Liver (tissue), 9 donors: Measurements from ENCODE around the gene TADA3. TPM values are rescaled to one million over a fixed set of nuclear protein-coding genes. Genes with fewer than 3 reads are reported as not detected.

Experiments used
- DNase-seq: peaks from one replicate; pipeline ENCODE4 v3.0.0-alpha.2; 2017; ENCODE audit warnings: low spot score
- H3K27ac ChIP-seq, 2 donors: one replicate each; pipeline ENCODE4 v1.7.0; 2013; ENCODE audit warnings: inconsistent platforms in 2 of 2, low read length in 2 of 2, control low read depth in 1 of 2, low read depth in 1 of 2, mild to moderate bottlenecking in 1 of 2
- H3K27me3 ChIP-seq, 4 donors: one replicate each; pipeline versions ENCODE4 v1.6.1 to v1.7.0; 2013; ENCODE audit warnings: low read length in 3 of 4, inconsistent platforms in 1 of 4, mild to moderate bottlenecking in 1 of 4, moderate library complexity in 1 of 4; ENCODE audit not compliant: control insufficient read depth in 4 of 4, insufficient read depth in 4 of 4
- H3K36me3 ChIP-seq, 4 donors: one replicate each; pipeline versions ENCODE4 v1.6.1 to v1.7.0; 2013; ENCODE audit warnings: low read length in 3 of 4, mild to moderate bottlenecking in 3 of 4, low read depth in 1 of 4, moderate library complexity in 1 of 4; ENCODE audit not compliant: control insufficient read depth in 4 of 4, insufficient read depth in 3 of 4
- H3K4me1 ChIP-seq, 4 donors: one replicate each; pipeline versions ENCODE4 v1.6.1 to v1.7.0; 2013; ENCODE audit warnings: low read length in 3 of 4, mild to moderate bottlenecking in 3 of 4, moderate library complexity in 1 of 4; ENCODE audit not compliant: control insufficient read depth in 4 of 4, insufficient read depth in 4 of 4
- H3K4me3 ChIP-seq, 3 donors: one replicate each; pipeline versions ENCODE4 v1.6.1 to v1.7.0; 2013; ENCODE audit warnings: low read length in 3 of 3, control low read depth in 1 of 3, low read depth in 1 of 3, mild to moderate bottlenecking in 1 of 3
- H3K9ac ChIP-seq, 2 donors: one replicate each; pipeline ENCODE4 v1.7.0; 2013; ENCODE audit warnings: low read length in 2 of 2, mild to moderate bottlenecking in 2 of 2, moderate library complexity in 2 of 2, control low read depth in 1 of 2, low read depth in 1 of 2
- H3K9me3 ChIP-seq, 4 donors: one replicate each; pipeline versions ENCODE4 v1.6.1 to v1.7.0; 2013; ENCODE audit warnings: low read length in 3 of 4; ENCODE audit not compliant: control insufficient read depth in 4 of 4
- EGR1 ChIP-seq, 2 donors: IDR thresholded peaks; 2 replicates each; pipeline ENCODE4 v1.6.1; 2016 to 2018; ENCODE audit warnings: antibody characterized with exemption in 2 of 2, low read depth in 2 of 2
- FOXA1 ChIP-seq: IDR thresholded peaks from 2 replicates; pipeline ENCODE4 v1.6.1; 2016; ENCODE audit warnings: antibody characterized with exemption
- FOXA2 ChIP-seq: IDR thresholded peaks from 2 replicates; pipeline ENCODE4 v1.6.1; 2016; ENCODE audit warnings: antibody characterized with exemption
- GABPA ChIP-seq, 2 donors: IDR thresholded peaks in 1 of 2; conservative IDR thresholded peaks in 1 of 2; 2 replicates each; pipeline ENCODE4 v1.6.1; 2016; ENCODE audit warnings: antibody characterized with exemption in 2 of 2, mild to moderate bottlenecking in 1 of 2, moderate library complexity in 1 of 2
- HNF4A ChIP-seq, 2 donors: conservative IDR thresholded peaks; 2 replicates each; pipeline ENCODE4 v1.6.1; 2016; ENCODE audit warnings: antibody characterized with exemption in 2 of 2, mild to moderate bottlenecking in 2 of 2
- HNF4G ChIP-seq: IDR thresholded peaks from 2 replicates; pipeline ENCODE4 v1.6.1; 2016; ENCODE audit warnings: antibody characterized with exemption
- JUND ChIP-seq, 2 donors: IDR thresholded peaks; 2 replicates each; pipeline ENCODE4 v1.6.1; 2016; ENCODE audit warnings: antibody characterized with exemption in 2 of 2
- NR2F2 ChIP-seq: IDR thresholded peaks from 2 replicates; pipeline ENCODE4 v1.6.1; 2016; ENCODE audit warnings: antibody characterized with exemption
- RAD21 ChIP-seq, 2 donors: IDR thresholded peaks; 2 replicates each; pipeline ENCODE4 v1.6.1; 2016; ENCODE audit warnings: antibody characterized with exemption in 2 of 2, mild to moderate bottlenecking in 2 of 2
- RXRA ChIP-seq, 2 donors: IDR thresholded peaks; 2 replicates each; pipeline ENCODE4 v1.6.1; 2017 to 2018; ENCODE audit warnings: antibody characterized with exemption in 2 of 2, mild to moderate bottlenecking in 1 of 2
- SP1 ChIP-seq: IDR thresholded peaks from 2 replicates; pipeline ENCODE4 v1.6.1; 2018; ENCODE audit warnings: antibody characterized with exemption, mild to moderate bottlenecking
- TAF1 ChIP-seq: conservative IDR thresholded peaks from 2 replicates; pipeline ENCODE4 v1.6.1; 2016; ENCODE audit warnings: antibody characterized with exemption, mild to moderate bottlenecking
- YY1 ChIP-seq: IDR thresholded peaks from 2 replicates; pipeline ENCODE4 v1.6.1; 2016; ENCODE audit warnings: antibody characterized with exemption, mild to moderate bottlenecking
- WGBS: extraction: QIAGEN DNeasy Blood & Tissue Kit; methylation state at CpG from one replicate; pipeline ENCODE4 v1.1.7; 2013; 5-methylcytosine and 5-hydroxymethylcytosine counted together
- polyA plus RNA-seq, 2 donors: library from polyadenylated mRNA; stranded (reverse) in 1 of 2; unstranded in 1 of 2; fragments of 200-250 nt in 1 of 2; fragments of >200 nt in 1 of 2; fragmentation: Nextera tagmentation in 1 of 2; extraction: Ambion mirVana in 1 of 2; gene quantifications; one replicate each; pipeline versions ENCODE4 v1.2.1 to v1.2.3, GENCODE V29; 2013 to 2015
- total RNA-seq, 2 donors: library from RNA; depleted of rRNA; stranded (reverse); fragments of >200 nt; gene quantifications; one replicate each; pipeline ENCODE4 v1.2.3, GENCODE V29; 2014
- TF ChIP-seq, protein P1 (sequence below): fragments of 150-350 bp; IDR thresholded peaks from 2 replicates; pipeline ENCODE4 v1.5.1; 2017; ENCODE audit warnings: improper control_type of control experiment, low read depth, low read length; ENCODE audit not compliant: missing input control
- TF ChIP-seq, protein P2 (sequence below): IDR thresholded peaks from 2 replicates; pipeline ENCODE4 v1.6.1; 2016; ENCODE audit warnings: antibody characterized with exemption
- TF ChIP-seq, protein P3 (sequence below): IDR thresholded peaks from 2 replicates; pipeline ENCODE4 v1.6.1; 2016; ENCODE audit warnings: antibody characterized with exemption
- TF ChIP-seq, protein P4 (sequence below): IDR thresholded peaks from 2 replicates; pipeline ENCODE4 v1.6.1; 2016; ENCODE audit warnings: antibody characterized with exemption, mild to moderate bottlenecking
- donor health status: healthy.
- donor health status: healthy.
- donor health status: healthy.
- donor health status: healthy.
- donor health status: healthy.

Gene TADA3
- total and polyA plus RNA-seq, 4 donors: 16.2 to 27.8 (median 21.5) TPM

DNA sequence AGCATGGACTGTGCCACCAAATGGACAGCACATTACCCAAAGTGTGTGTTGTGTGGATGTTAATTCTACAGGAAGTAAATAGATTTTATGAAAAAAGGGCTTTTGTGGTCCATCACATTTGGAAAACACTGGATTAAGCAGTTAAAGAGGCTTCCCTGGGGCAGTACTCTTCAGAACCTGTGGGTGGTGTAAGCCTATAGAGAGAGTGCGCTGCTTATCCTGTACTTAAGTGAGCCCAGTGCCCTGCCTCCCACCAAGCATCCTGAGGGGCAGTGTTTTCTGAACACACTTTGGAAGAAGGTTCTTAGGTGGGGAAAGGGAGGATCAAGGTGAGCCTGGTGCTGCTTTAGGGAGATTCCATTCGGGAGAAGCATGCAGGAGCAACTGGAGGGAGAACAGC is 28.7 kb upstream of the TADA3 start:
- H3K36me3 ChIP-seq: no peaks in the 10 kb centered on the region
- TF ChIP-seq RAD21 (IDR thresholded peaks at IDR 0.05): peak; percentile 36 to 42
- no peak for TF ChIP-seq TAF1
- TF ChIP-seq, protein P1, sequence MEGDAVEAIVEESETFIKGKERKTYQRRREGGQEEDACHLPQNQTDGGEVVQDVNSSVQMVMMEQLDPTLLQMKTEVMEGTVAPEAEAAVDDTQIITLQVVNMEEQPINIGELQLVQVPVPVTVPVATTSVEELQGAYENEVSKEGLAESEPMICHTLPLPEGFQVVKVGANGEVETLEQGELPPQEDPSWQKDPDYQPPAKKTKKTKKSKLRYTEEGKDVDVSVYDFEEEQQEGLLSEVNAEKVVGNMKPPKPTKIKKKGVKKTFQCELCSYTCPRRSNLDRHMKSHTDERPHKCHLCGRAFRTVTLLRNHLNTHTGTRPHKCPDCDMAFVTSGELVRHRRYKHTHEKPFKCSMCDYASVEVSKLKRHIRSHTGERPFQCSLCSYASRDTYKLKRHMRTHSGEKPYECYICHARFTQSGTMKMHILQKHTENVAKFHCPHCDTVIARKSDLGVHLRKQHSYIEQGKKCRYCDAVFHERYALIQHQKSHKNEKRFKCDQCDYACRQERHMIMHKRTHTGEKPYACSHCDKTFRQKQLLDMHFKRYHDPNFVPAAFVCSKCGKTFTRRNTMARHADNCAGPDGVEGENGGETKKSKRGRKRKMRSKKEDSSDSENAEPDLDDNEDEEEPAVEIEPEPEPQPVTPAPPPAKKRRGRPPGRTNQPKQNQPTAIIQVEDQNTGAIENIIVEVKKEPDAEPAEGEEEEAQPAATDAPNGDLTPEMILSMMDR: peak; percentile 33
- WGBS: 80% methylated on average over 2 of the region's 2 CpGs
- no peaks in the 10 kb centered on the region for H3K27me3 ChIP-seq
- H3K9me3 ChIP-seq: no peaks in the 10 kb centered on the region
- H3K27ac ChIP-seq: no peak overlapping the region
- DNase-seq: no peak
- no peak overlapping the region for H3K4me3 ChIP-seq
- H3K9ac ChIP-seq: no peak overlapping the region
- no peaks in the 10 kb centered on the region for H3K4me1 ChIP-seq

DNA sequence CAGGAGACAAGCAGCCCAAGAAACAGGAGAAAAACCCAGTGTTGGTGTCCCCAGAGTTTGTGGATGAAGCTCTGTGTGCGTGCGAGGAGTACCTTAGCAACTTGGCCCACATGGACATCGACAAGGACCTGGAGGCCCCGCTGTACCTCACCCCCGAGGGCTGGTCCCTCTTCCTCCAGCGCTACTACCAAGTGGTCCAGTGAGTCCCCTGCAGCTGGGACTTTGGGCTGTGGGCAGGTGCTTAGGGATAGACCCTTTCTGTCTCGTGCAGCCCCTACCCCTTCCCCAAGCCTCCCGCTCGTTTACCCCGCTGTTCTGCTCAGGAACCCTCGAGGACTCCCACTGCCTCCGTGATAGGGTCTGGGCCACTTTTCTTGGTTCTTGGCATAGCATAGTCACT is 28.3 kb upstream of the TADA3 start:
- Histone ChIP-seq H3K36me3 (no peaks in the 10 kb centered on the region), H3K27me3 (no peaks in the 10 kb centered on the region), H3K9me3 (no peaks in the 10 kb centered on the region), H3K4me3 (no peak overlapping the region), H3K4me1 (no peaks in the 10 kb centered on the region), H3K9ac (no peak overlapping the region), H3K27ac (no peak overlapping the region)
- no peak for DNase-seq
- WGBS: 94% methylated on average over 12 of the region's 12 CpGs
- TF ChIP-seq, protein P2, sequence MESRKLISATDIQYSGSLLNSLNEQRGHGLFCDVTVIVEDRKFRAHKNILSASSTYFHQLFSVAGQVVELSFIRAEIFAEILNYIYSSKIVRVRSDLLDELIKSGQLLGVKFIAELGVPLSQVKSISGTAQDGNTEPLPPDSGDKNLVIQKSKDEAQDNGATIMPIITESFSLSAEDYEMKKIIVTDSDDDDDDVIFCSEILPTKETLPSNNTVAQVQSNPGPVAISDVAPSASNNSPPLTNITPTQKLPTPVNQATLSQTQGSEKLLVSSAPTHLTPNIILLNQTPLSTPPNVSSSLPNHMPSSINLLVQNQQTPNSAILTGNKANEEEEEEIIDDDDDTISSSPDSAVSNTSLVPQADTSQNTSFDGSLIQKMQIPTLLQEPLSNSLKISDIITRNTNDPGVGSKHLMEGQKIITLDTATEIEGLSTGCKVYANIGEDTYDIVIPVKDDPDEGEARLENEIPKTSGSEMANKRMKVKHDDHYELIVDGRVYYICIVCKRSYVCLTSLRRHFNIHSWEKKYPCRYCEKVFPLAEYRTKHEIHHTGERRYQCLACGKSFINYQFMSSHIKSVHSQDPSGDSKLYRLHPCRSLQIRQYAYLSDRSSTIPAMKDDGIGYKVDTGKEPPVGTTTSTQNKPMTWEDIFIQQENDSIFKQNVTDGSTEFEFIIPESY: no peak
- TF ChIP-seq YY1 (no peak), TAF1 (no peak), HNF4A (conservative IDR thresholded peaks at IDR 0.05) (no peak), GABPA (IDR thresholded peaks at IDR 0.05 in 1 of 2, conservative IDR thresholded peaks at IDR 0.05 in 1 of 2) (no peak), FOXA1 (no peak), SP1 (no peak), EGR1 (IDR thresholded peaks at IDR 0.05; ENCODE audit: low read depth in 2 of 2) (no peak), HNF4G (no peak), RXRA (IDR thresholded peaks at IDR 0.05) (no peak), JUND (IDR thresholded peaks at IDR 0.05) (no peak), RAD21 (IDR thresholded peaks at IDR 0.05) (no peak), FOXA2 (no peak), NR2F2 (no peak)
- TF ChIP-seq, protein P1: no peak
- TF ChIP-seq, protein P3, sequence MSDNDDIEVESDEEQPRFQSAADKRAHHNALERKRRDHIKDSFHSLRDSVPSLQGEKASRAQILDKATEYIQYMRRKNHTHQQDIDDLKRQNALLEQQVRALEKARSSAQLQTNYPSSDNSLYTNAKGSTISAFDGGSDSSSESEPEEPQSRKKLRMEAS: no peak
- TF ChIP-seq, protein P4, sequence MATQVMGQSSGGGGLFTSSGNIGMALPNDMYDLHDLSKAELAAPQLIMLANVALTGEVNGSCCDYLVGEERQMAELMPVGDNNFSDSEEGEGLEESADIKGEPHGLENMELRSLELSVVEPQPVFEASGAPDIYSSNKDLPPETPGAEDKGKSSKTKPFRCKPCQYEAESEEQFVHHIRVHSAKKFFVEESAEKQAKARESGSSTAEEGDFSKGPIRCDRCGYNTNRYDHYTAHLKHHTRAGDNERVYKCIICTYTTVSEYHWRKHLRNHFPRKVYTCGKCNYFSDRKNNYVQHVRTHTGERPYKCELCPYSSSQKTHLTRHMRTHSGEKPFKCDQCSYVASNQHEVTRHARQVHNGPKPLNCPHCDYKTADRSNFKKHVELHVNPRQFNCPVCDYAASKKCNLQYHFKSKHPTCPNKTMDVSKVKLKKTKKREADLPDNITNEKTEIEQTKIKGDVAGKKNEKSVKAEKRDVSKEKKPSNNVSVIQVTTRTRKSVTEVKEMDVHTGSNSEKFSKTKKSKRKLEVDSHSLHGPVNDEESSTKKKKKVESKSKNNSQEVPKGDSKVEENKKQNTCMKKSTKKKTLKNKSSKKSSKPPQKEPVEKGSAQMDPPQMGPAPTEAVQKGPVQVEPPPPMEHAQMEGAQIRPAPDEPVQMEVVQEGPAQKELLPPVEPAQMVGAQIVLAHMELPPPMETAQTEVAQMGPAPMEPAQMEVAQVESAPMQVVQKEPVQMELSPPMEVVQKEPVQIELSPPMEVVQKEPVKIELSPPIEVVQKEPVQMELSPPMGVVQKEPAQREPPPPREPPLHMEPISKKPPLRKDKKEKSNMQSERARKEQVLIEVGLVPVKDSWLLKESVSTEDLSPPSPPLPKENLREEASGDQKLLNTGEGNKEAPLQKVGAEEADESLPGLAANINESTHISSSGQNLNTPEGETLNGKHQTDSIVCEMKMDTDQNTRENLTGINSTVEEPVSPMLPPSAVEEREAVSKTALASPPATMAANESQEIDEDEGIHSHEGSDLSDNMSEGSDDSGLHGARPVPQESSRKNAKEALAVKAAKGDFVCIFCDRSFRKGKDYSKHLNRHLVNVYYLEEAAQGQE: no peak
